Lung (tissue), 12 donors: Measurements from ENCODE around the gene GALNT1. TPM values are rescaled to one million over a fixed set of nuclear protein-coding genes. Genes with fewer than 3 reads are reported as not detected.

ENCODE experiments used
- ATAC-seq: fragments of 200-7000 bp; cut with Tn5 transposase; one replicate; pipeline ENCODE4 v1.9.1; 2020; ENCODE audit warnings: moderate number of reproducible peaks; ENCODE audit not compliant: insufficient read depth, low FRiP score
- DNase-seq, 3 donors: peaks; one replicate each; pipeline ENCODE4 v3.0.0-alpha.2; 2013 to 2017
- H3K27ac ChIP-seq, 2 donors: one replicate each; pipeline ENCODE4 v1.5.1; 2013; ENCODE audit warnings: mild to moderate bottlenecking in 2 of 2, moderate library complexity in 2 of 2, control low read depth in 1 of 2, inconsistent platforms in 1 of 2, low read depth in 1 of 2, low read length in 1 of 2
- H3K27me3 ChIP-seq, 3 donors: one replicate each; pipeline ENCODE4 v1.5.1; 2013; ENCODE audit warnings: low read length in 2 of 3; ENCODE audit not compliant: control insufficient read depth in 3 of 3, insufficient read depth in 3 of 3
- H3K36me3 ChIP-seq, 4 donors: one replicate each; pipeline ENCODE4 v1.5.1; 2013; ENCODE audit warnings: low read length in 4 of 4, mild to moderate bottlenecking in 1 of 4, moderate library complexity in 1 of 4; ENCODE audit not compliant: control insufficient read depth in 4 of 4, insufficient read depth in 4 of 4
- H3K4me1 ChIP-seq, 5 donors: one replicate each; pipeline ENCODE4 v1.5.1; 2013; ENCODE audit warnings: low read length in 5 of 5, mild to moderate bottlenecking in 2 of 5, moderate library complexity in 1 of 5; ENCODE audit not compliant: control insufficient read depth in 5 of 5, insufficient read depth in 5 of 5
- H3K4me3 ChIP-seq: one replicate; pipeline ENCODE4 v1.5.1; 2013; ENCODE audit warnings: mild to moderate bottlenecking, control low read depth, moderate library complexity
- H3K9ac ChIP-seq, 2 donors: one replicate each; pipeline ENCODE4 v1.5.1; 2013; ENCODE audit warnings: low read length in 2 of 2, control low read depth in 1 of 2; ENCODE audit not compliant: insufficient read depth in 1 of 2
- H3K9me3 ChIP-seq, 4 donors: one replicate each; pipeline ENCODE4 v1.5.1; 2013; ENCODE audit warnings: low read length in 3 of 4, mild to moderate bottlenecking in 1 of 4, moderate library complexity in 1 of 4; ENCODE audit not compliant: control insufficient read depth in 4 of 4, insufficient read depth in 3 of 4
- CTCF ChIP-seq: IDR thresholded peaks from 2 replicates; pipeline ENCODE4 v1.5.1; 2012; ENCODE audit warnings: mild to moderate bottlenecking; ENCODE audit errors: control extremely low read depth, extremely low read depth
- WGBS, 2 donors: extraction: QIAGEN DNeasy Blood & Tissue Kit; methylation state at CpG; one replicate each; pipeline ENCODE4 v1.1.7; 2013; 5-methylcytosine and 5-hydroxymethylcytosine counted together
- polyA plus RNA-seq, 2 donors: library from polyadenylated mRNA; stranded (reverse); fragments of 200-250 nt; gene quantifications; one replicate each; pipeline ENCODE4 v1.2.1, GENCODE V29; 2013
- total RNA-seq, 2 donors: library from RNA; depleted of rRNA in 1 of 2; stranded (reverse); fragments of >200 nt in 1 of 2; gene quantifications; one replicate each; pipeline ENCODE4 v1.2.1, GENCODE V29; 2014 to 2021
- donor health status: control.
- donor health status: control.
- donor health status: Bipolar disorder and iron deficiency.
- donor health status: healthy.
- donor health status: DM: yes; HTN: yes; CAD: no.

Gene GALNT1
- total and polyA plus RNA-seq, 4 donors, result 16.9 to 73.4 (median 46.8) TPM

GRCh38 chr18:35673682-35674081 lies 92.1 kb downstream of the GALNT1 start:
- no peaks in the 10 kb centered on the region for H3K27me3 ChIP-seq
- H3K9ac ChIP-seq, result no peak overlapping the region
- DNase-seq, result no peak
- WGBS, 2 donors, result 83 to 96% methylated on average over 1 of the region's 1 CpG
- no peaks in the 10 kb centered on the region for H3K4me1 ChIP-seq
- H3K27ac ChIP-seq, result no peak overlapping the region
- ATAC-seq, result no peak
- no peak overlapping the region for H3K4me3 ChIP-seq
- peaks cover 0 to 16% (median 6%) of the 10 kb centered on the region in 4 donors for H3K36me3 ChIP-seq
- H3K9me3 ChIP-seq, result peaks cover 0 to 2% (median 0%) of the 10 kb centered on the region in 4 donors
- TF ChIP-seq CTCF, result no peak

GRCh38 chr18:35680139-35680551 lies 98.6 kb downstream of the GALNT1 start:
- H3K27ac ChIP-seq, result no peak overlapping the region
- H3K9ac ChIP-seq, result no peak overlapping the region
- no peaks in the 10 kb centered on the region for H3K27me3 ChIP-seq
- TF ChIP-seq CTCF, result no peak
- no peak overlapping the region for H3K4me3 ChIP-seq
- peaks cover 0 to 6% (median 0%) of the 10 kb centered on the region in 5 donors for H3K4me1 ChIP-seq
- no peaks in the 10 kb centered on the region for H3K9me3 ChIP-seq
- DNase-seq, result no peak
- ATAC-seq, result no peak
- H3K36me3 ChIP-seq, result peaks cover 4 to 13% (median 7%) of the 10 kb centered on the region in 4 donors

- WGBS, 2 donors, result 95 to 97% methylated on average over 1 of the region's 1 CpG
- ATAC-seq, result no peak
These were observed 100.8 kb downstream of the GALNT1 start for GRCh38 chr18:35682281-35682867.

More at GRCh38 chr18:35682281-35682867, 100.8 kb downstream of the GALNT1 start:
- H3K27ac ChIP-seq, result no peak overlapping the region
- no peak for TF ChIP-seq CTCF
- H3K27me3 ChIP-seq, result no peaks in the 10 kb centered on the region
- H3K4me1 ChIP-seq, result peaks cover 0 to 6% (median 0%) of the 10 kb centered on the region in 5 donors
- DNase-seq, result no peak
- no peaks in the 10 kb centered on the region for H3K9me3 ChIP-seq
- peaks cover 4 to 12% (median 7%) of the 10 kb centered on the region in 4 donors for H3K36me3 ChIP-seq
- H3K4me3 ChIP-seq, result no peak overlapping the region
- H3K9ac ChIP-seq, result no peak overlapping the region
